Stimulated activated CD4-positive, alpha-beta T cell treated with anti-CD3 and anti-CD28 coated beads, Interleukin-2, amount 100 ng/mL, for 4 hours (primary cell): Measurements from ENCODE around the gene LINC00305.

Source experiments
- DNase-seq: peaks from one replicate; pipeline ENCODE4 v3.0.0-alpha.2; 2020; ENCODE audit warnings: low read depth

The LINC00305 gene

DNA sequence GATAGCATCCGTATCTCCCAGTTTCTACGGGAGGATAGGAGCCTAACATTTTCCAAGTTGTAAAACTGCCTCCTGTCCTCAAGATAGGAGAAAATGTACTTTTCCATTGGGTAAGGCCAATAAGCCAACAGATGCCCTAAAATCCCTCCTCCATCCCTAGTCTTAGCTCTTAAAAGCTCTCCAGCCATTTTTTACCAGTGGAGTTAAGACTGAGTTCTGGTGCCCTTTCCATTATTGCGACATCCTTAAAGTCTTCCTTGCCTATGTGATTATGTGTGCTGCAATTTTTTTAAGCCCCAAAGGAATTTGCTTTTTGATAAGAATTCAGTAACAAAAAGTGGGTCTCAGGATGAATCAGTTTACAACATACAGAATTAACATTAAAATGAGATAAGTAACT, 33.0 kb downstream of the LINC00305 start:
- no peak for DNase-seq

- no peak for DNase-seq
Observed at GRCh38 chr18:64111950-64112349, 36.9 kb downstream of the LINC00305 start.

DNA sequence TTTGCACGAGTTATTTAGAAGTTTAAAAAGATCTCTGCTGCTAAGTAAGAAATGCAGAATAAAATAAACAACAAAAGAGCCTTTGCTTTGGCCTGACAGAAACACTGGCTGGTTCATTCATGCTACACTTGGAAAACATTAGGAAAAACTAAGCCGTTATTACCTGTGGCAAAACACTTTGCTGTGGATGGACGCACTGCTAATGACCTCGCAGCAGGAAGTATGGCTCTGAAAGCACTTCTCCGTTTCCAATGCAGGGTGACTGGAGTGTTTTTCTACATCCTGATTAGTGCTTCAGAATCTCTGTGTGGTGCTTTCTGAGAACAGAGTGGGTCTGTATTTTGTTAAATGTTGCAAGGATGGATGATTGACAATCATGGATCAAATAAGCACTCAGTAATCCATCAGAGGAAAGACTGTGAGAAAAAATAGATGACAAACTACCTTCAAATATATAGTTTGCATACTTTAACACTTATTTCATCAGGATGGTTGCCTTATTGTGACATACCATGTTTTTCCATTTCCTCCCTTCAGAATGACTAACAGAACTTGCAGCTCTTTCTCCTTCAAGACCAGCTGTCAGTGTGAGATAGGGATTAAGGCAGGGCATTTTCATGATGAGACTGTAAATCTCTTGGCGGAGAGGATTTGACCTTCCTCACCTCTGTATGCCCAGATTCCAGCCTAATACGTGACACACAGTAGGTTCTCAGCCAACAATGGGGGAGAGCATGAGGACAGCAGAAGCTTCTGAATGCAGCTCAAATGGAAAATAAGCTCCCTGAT, 38.0 kb downstream of the LINC00305 start:
- DNase-seq = no peak

- DNase-seq = no peak
Observed at GRCh38 chr18:64103986-64104385, 44.9 kb downstream of the LINC00305 start.

- DNase-seq = no peak
Observed at GRCh38 chr18:64100116-64100922, 48.6 kb downstream of the LINC00305 start.

DNA sequence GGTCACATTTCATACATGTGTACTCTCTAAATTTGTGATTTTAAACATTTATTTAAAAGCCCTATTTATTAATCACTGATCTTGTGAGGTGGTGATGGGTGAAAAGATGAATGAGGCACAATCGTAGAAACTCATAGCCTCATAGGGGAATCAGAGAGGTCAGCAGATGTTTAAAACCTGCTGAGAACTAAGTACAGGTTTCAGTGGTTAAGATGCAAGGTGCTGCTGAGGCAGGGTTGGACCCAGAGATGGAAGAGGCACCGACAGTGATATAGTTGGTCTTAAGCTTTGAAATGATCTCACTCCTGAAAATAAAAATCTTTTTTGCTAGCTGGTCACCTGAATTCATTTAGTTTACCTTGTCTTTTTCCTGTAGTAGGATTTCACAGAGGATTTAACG, 49.6 kb downstream of the LINC00305 start:
- no peak for DNase-seq

DNA sequence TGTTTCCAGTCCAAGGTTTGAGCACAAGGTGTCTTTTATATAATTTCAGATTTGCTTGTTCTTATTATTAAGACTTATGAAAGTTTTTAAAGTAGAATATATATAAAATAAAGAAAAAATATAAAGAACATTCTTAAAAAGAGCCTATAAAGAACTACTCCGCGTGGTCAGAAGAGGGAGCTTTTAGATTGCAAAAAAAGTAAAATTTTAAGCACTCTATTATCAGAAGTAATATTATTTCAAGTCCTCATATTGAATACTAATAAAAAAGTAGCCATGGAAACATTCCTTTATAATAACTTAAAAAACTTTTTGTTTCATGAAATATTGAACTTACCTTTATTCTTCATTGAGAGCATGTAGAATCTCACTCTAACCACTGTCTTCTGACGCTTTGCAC, 51.4 kb downstream of the LINC00305 start:
- no peak for DNase-seq

- no peak for DNase-seq
Observed at GRCh38 chr18:64095056-64095455, 53.8 kb downstream of the LINC00305 start.

DNA sequence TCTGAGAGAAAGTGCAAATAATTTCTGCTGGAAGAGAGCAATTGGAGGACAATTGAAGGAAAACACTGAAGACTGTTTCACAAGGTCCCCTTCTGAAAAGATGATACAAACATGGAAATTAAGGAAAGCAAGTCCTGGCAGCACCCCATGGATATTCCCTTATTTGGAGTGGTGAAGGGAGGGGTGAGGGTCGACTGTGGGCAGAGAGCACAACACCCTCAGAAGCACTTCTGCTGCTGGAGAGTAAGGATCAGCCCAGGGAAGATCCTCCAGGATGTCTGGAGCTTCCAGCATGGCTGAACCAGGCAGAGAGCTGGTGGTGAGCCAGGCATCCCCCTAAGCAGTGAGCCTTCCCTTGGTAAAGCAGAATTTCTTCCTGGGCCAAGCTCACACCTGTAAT, 54.7 kb downstream of the LINC00305 start:
- DNase-seq = no peak

GRCh38 chr18:64091526-64091925, 57.4 kb downstream of the LINC00305 start:
- DNase-seq = no peak

GRCh38 chr18:64090876-64091275, 58.0 kb downstream of the LINC00305 start:
- DNase-seq = no peak

DNA sequence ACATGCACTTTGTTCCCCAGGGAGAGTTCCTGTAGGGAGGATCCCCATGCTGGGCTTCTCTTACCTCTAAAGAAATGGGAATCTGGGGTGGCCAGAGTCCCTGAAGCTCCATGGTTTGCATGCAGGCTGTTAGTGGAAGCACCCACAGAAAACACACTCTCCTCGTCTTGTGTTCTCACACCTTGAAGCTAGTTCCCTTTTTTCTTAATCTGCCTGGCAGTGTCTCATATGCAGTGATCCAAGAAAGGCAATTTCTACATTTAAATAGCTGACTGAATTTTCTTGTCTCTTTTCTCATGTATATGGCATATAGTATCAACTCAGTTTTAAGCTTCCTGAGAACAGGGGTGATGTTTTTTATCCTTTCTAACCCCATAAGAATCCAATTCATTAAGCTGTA, 65.0 kb downstream of the LINC00305 start:
- DNase-seq = no peak

DNA sequence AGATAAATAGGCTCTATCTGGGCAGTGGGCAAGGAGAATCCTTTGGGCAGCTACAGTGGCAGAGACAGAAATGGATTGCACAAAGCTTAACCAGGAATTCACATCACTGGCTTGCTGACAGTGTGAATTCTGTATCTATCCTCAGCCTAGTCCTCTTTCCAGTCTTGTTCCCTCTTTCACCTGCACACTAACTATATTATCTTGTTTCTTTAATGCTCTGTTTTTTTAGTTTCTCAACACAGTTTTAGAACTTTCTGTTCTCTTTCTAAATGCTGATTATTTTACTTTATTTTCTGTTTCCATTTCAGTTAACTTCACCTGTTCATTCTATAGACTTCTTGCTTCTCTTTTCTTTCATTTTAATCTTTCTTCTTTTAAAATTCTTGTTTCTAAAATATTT, 66.4 kb downstream of the LINC00305 start:
- DNase-seq = no peak

GRCh38 chr18:64082054-64082453, 66.8 kb downstream of the LINC00305 start:
- no peak for DNase-seq

DNA sequence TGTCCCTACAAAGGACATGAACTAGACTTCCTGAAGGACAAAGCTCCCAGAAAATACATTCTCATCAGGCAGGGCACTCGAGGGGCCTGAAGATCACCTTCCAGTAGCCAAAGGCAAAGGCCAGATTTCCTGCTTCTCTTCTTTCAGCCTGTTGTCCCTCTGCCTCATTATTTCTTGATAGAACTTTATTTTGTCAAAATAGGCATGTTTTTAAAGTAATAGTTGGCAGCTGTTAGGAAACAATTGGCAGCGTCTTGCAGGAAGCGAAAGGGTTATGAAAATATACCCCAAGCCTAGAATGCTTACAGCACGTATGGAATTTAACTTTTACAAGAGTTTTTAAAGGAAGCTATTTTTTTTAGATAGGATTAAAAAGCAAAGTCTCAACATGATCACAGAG, 74.9 kb downstream of the LINC00305 start:
- DNase-seq = no peak

DNA sequence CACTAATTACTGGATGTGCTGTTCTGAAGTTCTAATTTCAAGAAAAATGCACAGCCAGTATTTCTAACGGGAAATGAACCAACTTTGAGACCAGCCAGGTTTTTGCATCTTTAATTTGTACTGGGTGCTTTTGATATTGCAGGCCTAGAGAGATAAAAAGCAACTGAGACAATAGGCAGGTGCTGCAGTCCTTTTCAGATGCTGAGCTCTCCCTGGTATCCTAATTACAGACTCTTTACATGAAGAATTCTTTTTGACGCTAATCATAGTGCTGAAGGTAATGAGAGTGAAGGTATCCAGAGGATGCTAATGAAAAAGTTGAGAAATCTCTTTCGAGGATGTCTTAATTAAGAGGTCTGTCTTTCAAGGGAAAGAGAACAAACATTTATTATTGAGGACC, 93.9 kb downstream of the LINC00305 start:
- no peak for DNase-seq

- no peak for DNase-seq
Observed at GRCh38 chr18:64053246-64053645, 95.6 kb downstream of the LINC00305 start.

- DNase-seq = no peak
Observed at GRCh38 chr18:64052772-64053171, 96.1 kb downstream of the LINC00305 start.

DNA sequence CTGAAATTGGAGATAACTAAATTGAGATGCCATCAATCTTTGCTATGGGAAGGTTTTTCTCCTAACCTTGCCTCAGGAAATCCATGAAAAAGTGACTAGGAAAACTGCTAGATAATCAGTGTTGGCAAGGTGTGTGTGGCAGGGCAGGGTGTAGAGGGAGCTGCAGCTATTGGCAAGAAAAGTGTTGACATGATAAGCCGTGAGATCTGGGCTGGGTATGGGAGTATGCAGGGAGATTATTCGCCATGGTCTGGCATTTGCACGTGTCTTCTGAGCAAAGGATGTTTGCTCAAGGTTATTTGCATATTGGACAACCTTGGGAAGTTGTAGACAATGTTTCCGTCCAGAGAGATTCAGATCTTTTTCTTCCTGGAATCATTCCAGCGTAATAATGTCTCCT, 104.3 kb downstream of the LINC00305 start:
- DNase-seq = no peak

GRCh38 chr18:64042728-64043358, 106.0 kb downstream of the LINC00305 start:
- DNase-seq = no peak

GRCh38 chr18:64037812-64038414, 111.0 kb downstream of the LINC00305 start:
- DNase-seq = no peak

DNA sequence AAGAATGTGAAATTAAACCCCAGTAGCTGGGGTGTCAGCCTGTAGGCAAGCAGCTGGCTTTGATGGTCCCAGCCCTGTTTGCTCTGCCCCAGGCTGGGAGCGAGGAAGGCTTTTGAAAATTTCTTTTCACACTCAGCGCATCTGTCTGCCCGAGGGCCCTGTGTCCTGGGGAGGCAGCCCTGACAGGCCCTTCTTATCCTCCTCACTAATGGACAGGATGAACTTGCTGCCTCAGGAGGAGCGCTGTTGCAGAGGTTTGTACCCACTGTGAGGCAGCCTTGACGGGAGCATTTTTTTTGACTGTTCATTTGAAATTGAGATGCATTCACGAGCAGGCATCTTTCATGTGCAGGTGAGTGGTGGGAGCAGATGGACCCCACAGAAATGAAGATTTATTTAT, 116.6 kb downstream of the LINC00305 start:
- DNase-seq = no peak

DNA sequence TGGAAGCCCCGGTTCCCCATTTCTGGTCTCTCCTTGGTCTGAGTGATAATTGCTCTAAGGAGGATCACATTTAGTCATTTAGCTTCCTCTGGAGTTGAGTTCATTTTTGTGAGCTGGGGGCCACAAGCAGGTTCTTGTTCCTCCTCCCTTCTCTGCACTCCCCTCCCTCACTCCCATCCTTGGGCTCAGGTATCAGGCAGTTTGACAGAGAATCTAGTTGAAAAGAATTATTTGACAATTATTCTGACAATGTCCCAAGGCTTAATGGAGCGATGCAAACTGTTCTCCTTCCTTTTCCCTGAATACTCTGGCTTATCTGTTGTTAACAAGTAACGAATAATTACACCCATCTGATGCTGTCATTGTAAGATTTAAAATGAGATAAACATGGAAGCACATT, 117.5 kb downstream of the LINC00305 start:
- DNase-seq = no peak
